ENCODE results near the gene GPR146.

Gene GPR146, protein sequence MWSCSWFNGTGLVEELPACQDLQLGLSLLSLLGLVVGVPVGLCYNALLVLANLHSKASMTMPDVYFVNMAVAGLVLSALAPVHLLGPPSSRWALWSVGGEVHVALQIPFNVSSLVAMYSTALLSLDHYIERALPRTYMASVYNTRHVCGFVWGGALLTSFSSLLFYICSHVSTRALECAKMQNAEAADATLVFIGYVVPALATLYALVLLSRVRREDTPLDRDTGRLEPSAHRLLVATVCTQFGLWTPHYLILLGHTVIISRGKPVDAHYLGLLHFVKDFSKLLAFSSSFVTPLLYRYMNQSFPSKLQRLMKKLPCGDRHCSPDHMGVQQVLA

DNA sequence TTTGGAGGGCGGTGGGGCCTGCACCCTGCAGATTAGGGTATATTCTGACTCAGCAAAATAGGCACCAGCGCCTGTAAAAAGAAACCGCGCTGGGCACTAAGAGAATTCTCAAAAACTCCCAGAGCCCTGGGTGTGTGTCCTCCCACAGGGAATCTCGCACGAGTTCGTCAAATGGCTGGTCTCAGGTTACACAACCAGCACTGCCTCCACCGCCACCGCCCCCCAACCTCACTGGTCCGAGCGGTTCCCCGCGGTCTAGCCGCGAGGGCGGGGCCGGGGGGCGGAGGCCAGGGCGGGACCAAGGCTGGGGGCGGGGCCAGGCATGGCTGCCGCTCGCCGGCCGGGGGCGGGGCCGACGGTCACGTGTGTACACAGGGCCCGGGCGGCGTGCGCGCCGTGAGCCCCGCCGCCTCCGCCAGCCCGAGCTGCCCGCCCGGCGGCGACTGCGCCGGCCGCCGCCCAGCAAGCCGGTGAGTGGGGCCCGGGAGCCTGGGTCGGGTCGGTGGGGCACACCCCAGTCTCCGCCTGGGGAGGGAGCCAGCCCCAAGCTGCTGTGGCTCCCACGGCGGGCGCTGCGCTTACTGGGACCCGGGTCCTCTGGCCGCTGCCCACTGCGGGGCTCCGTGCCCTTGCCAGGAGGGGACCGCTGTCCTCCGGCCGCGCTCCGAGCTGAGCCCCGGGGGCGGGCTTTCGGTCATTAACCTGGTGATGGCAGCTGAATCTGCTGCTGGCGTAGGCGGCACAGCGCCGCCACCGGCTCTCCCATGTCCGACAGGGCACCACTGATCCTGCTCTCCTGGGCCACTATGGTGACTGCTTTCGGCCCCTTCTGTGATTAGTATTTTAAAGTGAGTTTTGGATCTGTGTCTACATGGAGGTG, at the start of gene GPR146:
GPR146 (plus strand) TSS at position 358 of the 880 bp plus-strand sequence. CDS start 12,970 bp downstream, outside the sequence.
- peak within 1 kb of the TSS; percentile 89 to 97 for H3K27ac ChIP-seq
- intact Hi-C loops (cut with DNase I; ENCODE audit: low total_unique reads): no loop called here
- TF ChIP-seq, protein P1, sequence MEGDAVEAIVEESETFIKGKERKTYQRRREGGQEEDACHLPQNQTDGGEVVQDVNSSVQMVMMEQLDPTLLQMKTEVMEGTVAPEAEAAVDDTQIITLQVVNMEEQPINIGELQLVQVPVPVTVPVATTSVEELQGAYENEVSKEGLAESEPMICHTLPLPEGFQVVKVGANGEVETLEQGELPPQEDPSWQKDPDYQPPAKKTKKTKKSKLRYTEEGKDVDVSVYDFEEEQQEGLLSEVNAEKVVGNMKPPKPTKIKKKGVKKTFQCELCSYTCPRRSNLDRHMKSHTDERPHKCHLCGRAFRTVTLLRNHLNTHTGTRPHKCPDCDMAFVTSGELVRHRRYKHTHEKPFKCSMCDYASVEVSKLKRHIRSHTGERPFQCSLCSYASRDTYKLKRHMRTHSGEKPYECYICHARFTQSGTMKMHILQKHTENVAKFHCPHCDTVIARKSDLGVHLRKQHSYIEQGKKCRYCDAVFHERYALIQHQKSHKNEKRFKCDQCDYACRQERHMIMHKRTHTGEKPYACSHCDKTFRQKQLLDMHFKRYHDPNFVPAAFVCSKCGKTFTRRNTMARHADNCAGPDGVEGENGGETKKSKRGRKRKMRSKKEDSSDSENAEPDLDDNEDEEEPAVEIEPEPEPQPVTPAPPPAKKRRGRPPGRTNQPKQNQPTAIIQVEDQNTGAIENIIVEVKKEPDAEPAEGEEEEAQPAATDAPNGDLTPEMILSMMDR (IDR thresholded peaks at IDR 0.05): peak; percentile 66
- peak; percentile 98 to 99 for DNase-seq
- no peaks in the 10 kb centered on the region for H3K36me3 ChIP-seq
- H3K9me3 ChIP-seq: no peaks in the 10 kb centered on the region
- no peaks in the 10 kb centered on the region for H3K27me3 ChIP-seq
- H3K4me1 ChIP-seq: peaks cover 4 to 46% (median 20%) of the 10 kb centered on the region in 4 donors
- H3K4me3 ChIP-seq: peak within 1 kb of the TSS; percentile 63 to 92

DNA sequence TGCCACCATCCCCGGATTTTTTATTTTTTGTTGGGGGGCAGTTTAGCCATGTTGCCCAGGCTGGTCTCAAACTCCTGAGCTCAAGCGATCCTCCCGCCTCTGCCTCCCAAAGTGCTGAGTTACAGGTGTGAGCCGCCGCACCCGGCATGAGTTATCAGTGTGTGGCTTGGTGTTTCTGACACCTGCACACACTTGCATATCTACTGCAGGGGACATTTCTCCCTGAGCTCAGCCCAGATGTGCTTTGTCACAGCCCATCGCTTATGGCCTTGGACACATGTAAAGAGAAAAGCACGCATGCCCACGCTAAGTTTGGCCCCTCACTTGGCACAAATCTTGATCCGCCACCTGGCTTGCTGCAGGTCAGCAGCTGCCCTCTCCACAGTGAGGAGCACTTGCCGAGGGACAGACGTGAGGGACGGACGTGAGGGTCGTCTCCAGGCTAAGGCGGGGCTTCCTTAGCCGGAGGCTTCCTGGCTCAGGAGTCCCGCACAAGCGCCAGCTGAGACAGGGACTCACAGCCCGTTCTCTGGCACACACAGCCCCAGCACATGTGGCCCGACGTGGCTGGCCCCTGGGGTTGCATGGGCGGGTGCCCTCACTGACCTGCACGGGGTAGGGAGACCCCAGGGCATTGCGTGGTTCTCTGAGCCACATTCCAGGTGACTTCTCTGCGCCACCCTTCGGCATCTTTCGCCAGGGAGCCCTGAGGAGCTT, 49.6 kb upstream of the GPR146 start:
- TF ChIP-seq, protein P1 (IDR thresholded peaks at IDR 0.05): no peak
- no peaks in the 10 kb centered on the region for H3K9me3 ChIP-seq
- DNase-seq: no peak
- intact Hi-C loops (cut with DNase I; ENCODE audit: low total_unique reads): no loop called here
- peaks cover 0 to 25% of the 10 kb centered on the region in 2 donors for H3K27me3 ChIP-seq
- peaks cover 0 to 11% (median 2%) of the 10 kb centered on the region in 4 donors for H3K4me1 ChIP-seq
- no peak overlapping the region for H3K4me3 ChIP-seq
- H3K27ac ChIP-seq: no peak overlapping the region
- peaks cover 0 to 47% (median 24%) of the 10 kb centered on the region in 3 donors for H3K36me3 ChIP-seq

DNA sequence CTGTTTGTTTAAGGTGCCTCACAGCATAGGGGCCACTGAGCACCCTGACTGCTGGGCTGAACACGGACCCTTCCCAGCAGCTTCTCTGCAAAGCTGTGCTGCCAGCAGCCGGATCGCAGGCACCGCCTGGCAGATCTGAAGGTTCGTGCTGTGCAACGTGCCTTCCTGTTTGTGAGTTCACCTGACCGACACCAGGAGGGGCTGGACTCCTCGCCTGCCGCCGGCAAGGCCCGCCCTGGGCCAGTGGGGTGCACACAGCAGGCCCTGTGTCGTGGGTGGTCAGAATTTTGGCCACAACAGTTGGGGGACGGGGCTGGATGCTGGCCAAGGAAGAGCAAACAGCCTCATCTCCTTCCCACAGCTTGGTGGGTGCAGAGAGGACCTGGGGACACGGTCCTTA, 48.8 kb upstream of the GPR146 start:
- intact Hi-C loops (cut with DNase I; ENCODE audit: low total_unique reads): no loop called here

DNA sequence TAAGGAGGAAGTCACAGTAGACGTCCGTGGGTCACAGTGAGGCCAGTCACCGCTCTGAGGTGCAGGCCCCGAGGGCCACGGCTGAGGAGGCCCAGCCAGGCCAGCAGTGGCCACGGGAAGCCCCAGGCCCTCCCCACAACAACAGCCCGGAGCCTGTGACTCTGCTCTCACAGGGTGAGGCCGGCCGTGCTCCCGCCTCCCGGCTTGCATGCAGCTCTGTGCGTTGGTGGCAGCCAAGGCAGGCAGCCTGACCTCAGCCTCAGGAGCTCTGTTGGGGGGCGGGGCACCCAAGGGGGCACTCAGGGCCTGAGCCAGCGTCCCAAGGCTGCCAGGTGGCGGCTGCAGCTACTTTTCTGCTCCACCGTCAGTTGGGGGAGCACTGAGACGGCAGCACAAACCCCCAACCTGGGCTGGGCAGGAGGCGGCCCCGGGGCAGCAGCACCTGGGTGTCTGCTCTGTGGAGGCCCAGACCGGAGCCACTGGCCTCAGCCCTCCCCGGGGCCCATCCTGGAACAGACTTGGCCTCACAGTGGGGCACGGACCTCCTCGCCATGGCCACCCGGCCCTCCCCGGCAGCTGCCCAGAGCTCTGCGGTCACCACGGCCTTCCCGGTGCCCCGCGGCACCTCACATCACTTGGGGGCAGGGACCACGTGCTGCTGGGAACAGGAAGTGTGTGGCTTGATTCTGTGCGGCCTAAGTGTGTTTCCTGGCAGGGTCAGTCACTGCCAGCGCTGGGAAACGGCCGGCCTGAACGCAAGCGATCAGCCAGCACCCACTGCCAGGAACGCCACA, 48.1 kb upstream of the GPR146 start:
- TF ChIP-seq, protein P1 (IDR thresholded peaks at IDR 0.05): no peak
- Histone ChIP-seq H3K27me3 (peaks cover 0 to 15% of the 10 kb centered on the region in 2 donors), H3K9me3 (no peaks in the 10 kb centered on the region), H3K4me3 (no peak overlapping the region), H3K27ac (no peak overlapping the region), H3K4me1 (peaks cover 0 to 11% (median 2%) of the 10 kb centered on the region in 4 donors), H3K36me3 (peaks cover 0 to 62% (median 35%) of the 10 kb centered on the region in 3 donors)
- intact Hi-C loops (cut with DNase I; ENCODE audit: low total_unique reads): no loop called here
- DNase-seq: no peak

More for the DNA sequence above, 48.8 kb upstream of the GPR146 start:
- Histone ChIP-seq H3K27ac (no peak overlapping the region), H3K36me3 (peaks cover 0 to 55% (median 31%) of the 10 kb centered on the region in 3 donors), H3K4me3 (no peak overlapping the region), H3K9me3 (no peaks in the 10 kb centered on the region), H3K27me3 (peaks cover 0 to 22% of the 10 kb centered on the region in 2 donors), H3K4me1 (peaks cover 0 to 11% (median 2%) of the 10 kb centered on the region in 4 donors)
- no peak for DNase-seq
- TF ChIP-seq, protein P1 (IDR thresholded peaks at IDR 0.05): no peak
